ENCODE measurements around the gene TMEM60. TPM values are rescaled to one million over a fixed set of nuclear protein-coding genes. Genes with fewer than 3 reads are reported as not detected.

TMEM60 gene
- total and polyA plus RNA-seq, 2 of the 13 experiments (the other 11 are each of a cell fraction or from before 2014, with no cell fraction given), result 25.6 to 27.7 TPM

DNA sequence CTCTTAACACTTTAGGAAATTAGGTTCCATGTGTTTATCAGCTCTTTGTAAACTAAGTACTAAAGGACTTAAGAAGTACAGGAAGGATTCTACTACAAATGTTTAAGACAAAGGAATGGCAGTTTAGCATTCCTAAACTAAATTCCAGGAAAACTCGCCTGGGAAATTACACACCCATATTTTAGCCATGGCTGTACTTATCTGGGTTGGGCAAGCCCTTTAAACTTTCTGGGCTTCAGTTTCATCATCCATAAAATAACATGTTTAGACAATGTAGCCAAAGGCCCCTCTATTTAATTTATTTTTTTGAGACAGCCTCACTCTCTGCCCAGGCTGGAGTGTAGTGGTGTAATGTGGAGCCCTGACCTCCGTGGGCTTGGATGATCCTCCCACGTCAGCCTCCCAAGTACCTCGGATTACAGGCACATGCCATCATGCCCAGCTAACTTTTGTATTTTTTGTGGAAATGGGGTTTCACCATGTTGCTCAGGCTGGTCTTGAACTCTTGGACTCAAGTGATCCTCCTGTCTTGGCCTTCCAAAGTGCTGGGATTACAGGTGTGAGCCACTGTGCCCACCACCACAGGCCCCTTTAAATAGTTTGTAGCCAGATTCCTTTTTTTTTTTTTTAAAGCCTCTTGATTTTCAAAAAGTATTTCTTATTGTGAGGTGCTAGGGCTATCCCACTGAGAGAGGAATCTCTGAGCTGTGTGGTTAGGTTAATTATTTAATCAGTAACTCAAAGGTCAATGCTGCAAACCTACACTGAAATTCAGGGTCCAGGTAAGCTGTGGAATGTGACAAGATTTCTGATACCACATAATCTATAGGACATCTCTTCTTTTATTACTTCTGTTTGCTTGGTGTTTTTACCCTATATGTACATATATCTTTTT, 32.1 kb downstream of the TMEM60 start:
- peak; percentile 97 for ATAC-seq
- WGBS (ENCODE audit: low lambda C conversion rate), result 64% methylated on average over 4 of the region's 4 CpGs
- peak; percentile 54 for DNase-seq (ENCODE audit: low spot score)
- H4K20me1 ChIP-seq (ENCODE audit: insufficient read depth, low read length), result no peaks in the 10 kb centered on the region
- H3K27me3 ChIP-seq (ENCODE audit: control insufficient read depth in 1 of 2, insufficient read depth in 2 of 2, low read length in 2 of 2), result no peaks in the 10 kb centered on the region
- no peaks in the 10 kb centered on the region for H3K9me3 ChIP-seq (ENCODE audit: low read length)
- H3K4me1 ChIP-seq (ENCODE audit: insufficient read depth, low read length), result peaks cover 25% of the 10 kb centered on the region
- H3K27ac ChIP-seq (ENCODE audit: extremely low read length, insufficient read depth, low read length), result peak overlapping the region; percentile 31
- ChIA-PET CTCF (ENCODE audit: low intra/inter-chr PET ratio, low total read pairs) (interaction anchor here (0.6 kb wide), 1 partner anchor 118 kb away, joined by 3 read pairs; no protein-coding TSS in a partner anchor), POLR2A (no interaction called here)
- H3K4me2 ChIP-seq (ENCODE audit: low read depth, low read length), result peak overlapping the region; percentile 41; the same call in 1 of the 2 replicates
- peak; percentile 4 for FAIRE-seq
- intact Hi-C loops (cut with micrococcal nuclease; ENCODE audit: unreplicated experiment), result no loop called here
- in situ Hi-C loops (cut with HindIII; ENCODE audit: extremely low pct_ligation_motif_present, low pct_unique_long_range_greater_than_20kb), result no loop called here
- peaks cover 3 to 9% of the 10 kb centered on the region in 2 experiments; a peak in 3 of 5 replicates for H3K36me3 ChIP-seq (replicated peaks in 1 of 2; ENCODE audit: control insufficient read depth in 1 of 2, insufficient read depth in 2 of 2, low read length in 2 of 2)
- peaks cover 33% of the 10 kb centered on the region for H3K79me2 ChIP-seq (ENCODE audit: insufficient read depth, low read length)
- no peak overlapping the region for H3K9ac ChIP-seq (ENCODE audit: insufficient read depth, low read depth, low read length)
- no peak overlapping the region; a peak in 1 of 6 replicates for H3K4me3 ChIP-seq (replicated peaks in 1 of 3; ENCODE audit: insufficient read depth in 1 of 3, low read depth in 2 of 3, low read length in 3 of 3)
- H2AFZ ChIP-seq (ENCODE audit: low read length), result no peak overlapping the region
- no TSS peak for BruUV-seq (replicated peaks)
- TF ChIP-seq ZEB1 (IDR thresholded peaks at IDR 0.05; ENCODE audit: insufficient replicate concordance, low read depth), result peak; percentile 28
- 0 out of 2 replicates have a peak, but pooled peaks have one; percentile 15 for TF ChIP-seq ZNF362 (CRISPR knock-in tag; IDR thresholded peaks at IDR 0.05; ENCODE audit: borderline replicate concordance)
- TF ChIP-seq, protein P1, sequence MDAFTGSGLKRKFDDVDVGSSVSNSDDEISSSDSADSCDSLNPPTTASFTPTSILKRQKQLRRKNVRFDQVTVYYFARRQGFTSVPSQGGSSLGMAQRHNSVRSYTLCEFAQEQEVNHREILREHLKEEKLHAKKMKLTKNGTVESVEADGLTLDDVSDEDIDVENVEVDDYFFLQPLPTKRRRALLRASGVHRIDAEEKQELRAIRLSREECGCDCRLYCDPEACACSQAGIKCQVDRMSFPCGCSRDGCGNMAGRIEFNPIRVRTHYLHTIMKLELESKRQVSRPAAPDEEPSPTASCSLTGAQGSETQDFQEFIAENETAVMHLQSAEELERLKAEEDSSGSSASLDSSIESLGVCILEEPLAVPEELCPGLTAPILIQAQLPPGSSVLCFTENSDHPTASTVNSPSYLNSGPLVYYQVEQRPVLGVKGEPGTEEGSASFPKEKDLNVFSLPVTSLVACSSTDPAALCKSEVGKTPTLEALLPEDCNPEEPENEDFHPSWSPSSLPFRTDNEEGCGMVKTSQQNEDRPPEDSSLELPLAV (CRISPR knock-in tag; conservative IDR thresholded peaks at IDR 0.05; ENCODE audit: low read depth), result no peak
- TF ChIP-seq HNF4G (IDR thresholded peaks at IDR 0.05; ENCODE audit: borderline replicate concordance, low read depth, low read length), result peak; percentile 15; the same call in 1 of the 2 replicates
- TF ChIP-seq HNF4G (CRISPR knock-in tag; IDR thresholded peaks at IDR 0.05; ENCODE audit: borderline replicate concordance, low read depth), result no peak
- TF ChIP-seq, protein P2, sequence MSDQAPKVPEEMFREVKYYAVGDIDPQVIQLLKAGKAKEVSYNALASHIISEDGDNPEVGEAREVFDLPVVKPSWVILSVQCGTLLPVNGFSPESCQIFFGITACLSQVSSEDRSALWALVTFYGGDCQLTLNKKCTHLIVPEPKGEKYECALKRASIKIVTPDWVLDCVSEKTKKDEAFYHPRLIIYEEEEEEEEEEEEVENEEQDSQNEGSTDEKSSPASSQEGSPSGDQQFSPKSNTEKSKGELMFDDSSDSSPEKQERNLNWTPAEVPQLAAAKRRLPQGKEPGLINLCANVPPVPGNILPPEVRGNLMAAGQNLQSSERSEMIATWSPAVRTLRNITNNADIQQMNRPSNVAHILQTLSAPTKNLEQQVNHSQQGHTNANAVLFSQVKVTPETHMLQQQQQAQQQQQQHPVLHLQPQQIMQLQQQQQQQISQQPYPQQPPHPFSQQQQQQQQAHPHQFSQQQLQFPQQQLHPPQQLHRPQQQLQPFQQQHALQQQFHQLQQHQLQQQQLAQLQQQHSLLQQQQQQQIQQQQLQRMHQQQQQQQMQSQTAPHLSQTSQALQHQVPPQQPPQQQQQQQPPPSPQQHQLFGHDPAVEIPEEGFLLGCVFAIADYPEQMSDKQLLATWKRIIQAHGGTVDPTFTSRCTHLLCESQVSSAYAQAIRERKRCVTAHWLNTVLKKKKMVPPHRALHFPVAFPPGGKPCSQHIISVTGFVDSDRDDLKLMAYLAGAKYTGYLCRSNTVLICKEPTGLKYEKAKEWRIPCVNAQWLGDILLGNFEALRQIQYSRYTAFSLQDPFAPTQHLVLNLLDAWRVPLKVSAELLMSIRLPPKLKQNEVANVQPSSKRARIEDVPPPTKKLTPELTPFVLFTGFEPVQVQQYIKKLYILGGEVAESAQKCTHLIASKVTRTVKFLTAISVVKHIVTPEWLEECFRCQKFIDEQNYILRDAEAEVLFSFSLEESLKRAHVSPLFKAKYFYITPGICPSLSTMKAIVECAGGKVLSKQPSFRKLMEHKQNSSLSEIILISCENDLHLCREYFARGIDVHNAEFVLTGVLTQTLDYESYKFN (CRISPR knock-in tag; conservative IDR thresholded peaks at IDR 0.05), result peak; percentile 47
- TF ChIP-seq SALL1 (CRISPR knock-in tag; IDR thresholded peaks at IDR 0.05), result no peak
- no peak for TF ChIP-seq SMARCE1 (IDR thresholded peaks at IDR 0.05; ENCODE audit: borderline replicate concordance)
- no peak for TF ChIP-seq ZBTB33 (CRISPR knock-in tag; IDR thresholded peaks at IDR 0.05)
- no peak for TF ChIP-seq TBX3 (IDR thresholded peaks at IDR 0.05; ENCODE audit: borderline replicate concordance)
- TF ChIP-seq YY1 (IDR thresholded peaks at IDR 0.05; ENCODE audit: insufficient read depth, insufficient replicate concordance, low read depth, low read length), result no peak
- no peak for TF ChIP-seq ZNF263 (CRISPR knock-in tag; IDR thresholded peaks at IDR 0.05)
- no peak for TF ChIP-seq POLR2A (IDR thresholded peaks at IDR 0.05; ENCODE audit: insufficient read depth in 1 of 2, low read depth in 2 of 2, low read length in 2 of 2)
- TF ChIP-seq ZMYM3 (CRISPR knock-in tag; IDR thresholded peaks at IDR 0.05), result peak; percentile 51; the same call in 1 of the 2 replicates

All from HepG2 (cell line).